Keratinocyte (primary cell): ENCODE measurements around the gene GASK1A. TPM values are rescaled to one million over a fixed set of nuclear protein-coding genes. Genes with fewer than 3 reads are reported as not detected.

ENCODE experiments used
- DNase-seq: peaks from one replicate; pipeline ENCODE4 v3.0.0-alpha.2; 2011; ENCODE audit warnings: low read depth, missing footprints, low spot score
- FAIRE-seq: peaks from 2 replicates; lab custom pipeline; 2011; peaks lifted over from hg19 to GRCh38; lab: Jason Lieb, UNC
- H2AFZ ChIP-seq: 2 replicates; pipeline ENCODE4 v1.6.0; 2012; ENCODE audit warnings: low read length, control low read depth, inconsistent platforms; ENCODE audit not compliant: control insufficient read depth
- H3K27ac ChIP-seq: 2 replicates; pipeline ENCODE4 v1.5.1; 2011; ENCODE audit warnings: low read length; ENCODE audit not compliant: control insufficient read depth, insufficient read depth
- H3K27me3 ChIP-seq: 3 replicates; pipeline ENCODE4 v1.6.0; 2011; ENCODE audit warnings: low read length; ENCODE audit not compliant: control insufficient read depth, insufficient read depth; ENCODE audit errors: extremely low read depth
- H3K36me3 ChIP-seq, 2 experiments: 2 replicates in 1 of 2; 3 replicates in 1 of 2; pipeline ENCODE4 v1.5.1; 2011; ENCODE audit warnings: low read length in 2 of 2, mild to moderate bottlenecking in 1 of 2; ENCODE audit not compliant: control insufficient read depth in 2 of 2, insufficient read depth in 2 of 2; ENCODE audit errors: extremely low read depth in 1 of 2
- H3K4me1 ChIP-seq: 3 replicates; pipeline ENCODE4 v1.5.1; 2011; ENCODE audit warnings: low read length; ENCODE audit not compliant: control insufficient read depth, insufficient read depth; ENCODE audit errors: extremely low read depth
- H3K4me2 ChIP-seq: 3 replicates; pipeline ENCODE4 v1.6.0; 2011; ENCODE audit warnings: low read depth, low read length; ENCODE audit not compliant: control insufficient read depth, insufficient read depth; ENCODE audit errors: extremely low read depth
- H3K4me3 ChIP-seq, 3 experiments: fragments of 200-600 bp in 1 of 3; sonication (generic) in 1 of 3; 2 replicates in 2 of 3; 3 replicates in 1 of 3; pipeline ENCODE4 v1.5.1; 2011 to 2016; ENCODE audit warnings: low read length in 3 of 3, mild to moderate bottlenecking in 3 of 3, control low read depth in 2 of 3, inconsistent platforms in 1 of 3, low read depth in 1 of 3, mixed read lengths in 1 of 3, mixed run types in 1 of 3, moderate library complexity in 1 of 3; ENCODE audit not compliant: control insufficient read depth in 2 of 3, insufficient read depth in 2 of 3; ENCODE audit errors: extremely low read depth in 1 of 3
- H3K79me2 ChIP-seq: 2 replicates; pipeline ENCODE4 v1.6.0; 2012; ENCODE audit warnings: low read length; ENCODE audit not compliant: control insufficient read depth, insufficient read depth
- H3K9ac ChIP-seq: 3 replicates; pipeline ENCODE4 v1.6.0; 2011; ENCODE audit warnings: low read length; ENCODE audit not compliant: control insufficient read depth, insufficient read depth; ENCODE audit errors: extremely low read depth
- H3K9me1 ChIP-seq: 3 replicates; pipeline ENCODE4 v1.6.0; 2011; ENCODE audit warnings: low read length; ENCODE audit not compliant: control insufficient read depth, insufficient read depth; ENCODE audit errors: extremely low read depth
- H3K9me3 ChIP-seq: 2 replicates; pipeline ENCODE4 v1.5.1; 2012; ENCODE audit warnings: low read depth, low read length; ENCODE audit not compliant: control insufficient read depth
- H4K20me1 ChIP-seq: 3 replicates; pipeline ENCODE4 v1.6.0; 2011; ENCODE audit warnings: low read length; ENCODE audit not compliant: control insufficient read depth, insufficient read depth; ENCODE audit errors: extremely low read depth
- CTCF ChIP-seq, 3 experiments: IDR thresholded peaks in 1 of 3; conservative IDR thresholded peaks in 1 of 3; optimal IDR thresholded peaks in 1 of 3; 2 replicates in 2 of 3; 3 replicates in 1 of 3; pipeline versions ENCODE3 to v1.5.1; 2011; ENCODE audit warnings: low read length in 3 of 3, mild to moderate bottlenecking in 3 of 3, moderate library complexity in 2 of 3, control low read depth in 1 of 3, inconsistent platforms in 1 of 3; ENCODE audit not compliant: insufficient read depth in 2 of 3; ENCODE audit errors: extremely low read depth in 1 of 3
- EZH2 ChIP-seq: IDR thresholded peaks from one replicate; pipeline ENCODE4 v1.6.1; 2012; ENCODE audit warnings: inconsistent platforms, mild to moderate bottlenecking, low read length, moderate library complexity
- dilution Hi-C: fragments of 300-500 bp; cut with MboI; formaldehyde crosslinking; loops from one replicate; pipeline ENCODE4 v1.7.0; 2020; ENCODE audit warnings: low sequenced_read_pairs; ENCODE audit not compliant: extremely low pct_ligation_motif_present
- polyA plus RNA-seq, 5 experiments: library from polyadenylated mRNA; depleted of rRNA in 3 of 5; stranded (reverse) in 3 of 5; stranded (forward) in 1 of 5; unstranded in 1 of 5; fragments of >200 nt; gene quantifications; 1 replicate in 1 of 5; 2 replicates in 3 of 5; 3 replicates in 1 of 5; pipeline versions ENCODE4 v1.2.1 to v1.2.3, GENCODE V29; 2011 to 2012; ENCODE audit warnings: missing spikeins in 2 of 5, low read depth in 1 of 5, low replicate concordance in 1 of 5

GASK1A gene
- polyA plus RNA-seq, 1 donor (not counting 4 experiments of a cell fraction or from before 2014, with no cell fraction given) = 0.30 TPM

- Histone ChIP-seq H3K4me2 (no peak overlapping the region), H2AFZ (no peak overlapping the region), H3K4me3 (no peak overlapping the region), H3K27ac (no peak overlapping the region), H3K9ac (no peak overlapping the region), H3K36me3 (no peaks in the 10 kb centered on the region), H3K79me2 (no peaks in the 10 kb centered on the region), H3K9me3 (no peaks in the 10 kb centered on the region), H3K27me3 (no peaks in the 10 kb centered on the region), H3K9me1 (no peaks in the 10 kb centered on the region), H3K4me1 (no peaks in the 10 kb centered on the region), H4K20me1 (no peaks in the 10 kb centered on the region)
- DNase-seq (no peak), FAIRE-seq (no peak)
- no peak for TF ChIP-seq EZH2
- no peak for TF ChIP-seq CTCF (optimal IDR thresholded peaks at IDR 0.05 in 1 of 3, IDR thresholded peaks at IDR 0.05 in 1 of 3, conservative IDR thresholded peaks at IDR 0.05 in 1 of 3; ENCODE audit: extremely low read depth in 1 of 3, insufficient read depth in 2 of 3, low read length in 3 of 3)
- dilution Hi-C loops = no loop called here
These were observed 111.1 kb downstream of the GASK1A start for GRCh38 chr3:43090238-43090637.

GRCh38 chr3:43091481-43091880 is 112.4 kb downstream of the GASK1A start:
- no peak overlapping the region for H3K4me2 ChIP-seq
- FAIRE-seq (no peak), DNase-seq (no peak)
- H3K9me3 ChIP-seq = no peaks in the 10 kb centered on the region
- no peaks in the 10 kb centered on the region for H3K4me1 ChIP-seq
- H3K79me2 ChIP-seq = no peaks in the 10 kb centered on the region
- H3K4me3 ChIP-seq = no peak overlapping the region
- no peaks in the 10 kb centered on the region for H4K20me1 ChIP-seq
- dilution Hi-C loops = no loop called here
- H3K27me3 ChIP-seq = no peaks in the 10 kb centered on the region
- no peak overlapping the region for H3K9ac ChIP-seq
- TF ChIP-seq EZH2 (no peak), CTCF (optimal IDR thresholded peaks at IDR 0.05 in 1 of 3, IDR thresholded peaks at IDR 0.05 in 1 of 3, conservative IDR thresholded peaks at IDR 0.05 in 1 of 3; ENCODE audit: extremely low read depth in 1 of 3, insufficient read depth in 2 of 3, low read length in 3 of 3) (no peak)
- no peak overlapping the region for H3K27ac ChIP-seq
- no peaks in the 10 kb centered on the region for H3K36me3 ChIP-seq
- no peaks in the 10 kb centered on the region for H3K9me1 ChIP-seq
- no peak overlapping the region for H2AFZ ChIP-seq
